GM18870 (cell line): Measurements from ENCODE around the gene TCERG1L.

Experiments used
- ATAC-seq: cut with Tn5 transposase; IDR thresholded peaks from one replicate; pipeline ENCODE4 v1.9.1; 2021; ENCODE audit warnings: moderate library complexity; ENCODE audit not compliant: unreplicated experiment

The TCERG1L gene

DNA sequence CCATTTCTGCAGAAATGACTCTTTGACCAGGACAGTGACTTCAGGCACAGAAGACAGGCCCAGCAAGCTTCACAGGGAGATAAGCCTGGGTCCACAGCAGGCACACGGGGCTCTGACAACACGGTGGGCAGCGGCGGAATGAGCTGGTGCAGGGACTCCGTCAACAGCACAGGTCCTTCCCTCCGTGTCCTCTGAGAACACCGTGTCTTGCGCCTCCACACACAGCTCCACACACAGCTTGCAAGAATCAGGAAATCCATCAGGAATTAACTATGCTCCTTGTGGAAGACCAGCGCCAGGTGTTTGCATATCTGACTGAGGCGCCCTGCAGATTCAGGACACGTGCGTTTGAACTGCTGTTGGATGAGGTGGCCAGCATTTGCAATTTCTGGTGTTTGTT is 39.6 kb downstream of the TCERG1L start:
- no peak for ATAC-seq

GRCh38 chr10:131271195-131271880 is 40.2 kb downstream of the TCERG1L start:
- ATAC-seq = no peak

- no peak for ATAC-seq
Observed at GRCh38 chr10:131270461-131271190, 40.9 kb downstream of the TCERG1L start.

- no peak for ATAC-seq
Observed at GRCh38 chr10:131269776-131270460, 41.6 kb downstream of the TCERG1L start.

DNA sequence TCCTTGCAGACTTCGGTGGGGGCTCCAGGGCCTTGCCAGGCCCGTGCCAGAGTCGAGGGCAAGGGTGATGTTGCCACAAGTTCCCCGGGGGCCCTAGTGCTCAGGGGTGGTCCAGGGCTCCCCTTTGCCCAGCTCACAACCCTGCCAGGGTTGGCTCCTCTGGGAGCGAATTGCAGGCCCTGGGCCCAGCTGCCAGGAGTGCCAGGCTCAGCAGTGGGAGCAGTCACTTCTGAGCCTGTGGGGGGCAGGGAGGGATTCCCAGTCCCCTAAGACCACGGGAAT is 43.8 kb downstream of the TCERG1L start:
- ATAC-seq = no peak

- ATAC-seq = no peak
Observed at GRCh38 chr10:131266936-131267813, 44.3 kb downstream of the TCERG1L start.

- no peak for ATAC-seq
Observed at GRCh38 chr10:131264110-131264788, 47.3 kb downstream of the TCERG1L start.

DNA sequence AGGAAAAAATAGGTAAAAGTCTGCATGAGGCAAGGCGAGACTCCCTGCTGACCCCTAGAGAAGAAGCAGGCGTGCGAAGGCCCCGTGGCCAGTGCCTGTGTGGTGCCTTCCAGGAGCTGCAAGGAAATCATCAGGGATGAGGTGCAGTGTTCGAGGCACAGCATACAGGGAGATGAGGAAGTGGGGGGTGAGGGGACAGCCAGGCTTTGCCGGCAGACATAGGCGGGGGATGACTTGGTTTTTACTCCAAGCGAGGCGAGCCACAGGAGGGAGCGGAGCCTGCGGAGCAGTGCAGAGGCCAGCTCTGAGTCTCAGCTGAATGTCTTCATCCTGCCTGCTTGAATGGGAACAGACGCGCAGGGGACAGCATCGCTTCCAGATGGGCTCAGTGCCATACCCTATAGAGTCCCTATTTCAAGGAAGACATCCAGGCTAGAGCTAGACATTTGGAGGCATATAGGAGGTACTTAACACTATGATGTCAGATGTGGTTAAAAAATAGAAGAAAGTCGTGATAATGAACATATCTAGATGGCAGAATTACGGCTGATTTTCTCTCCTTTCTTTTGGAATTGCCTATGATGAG is 49.5 kb downstream of the TCERG1L start:
- no peak for ATAC-seq

GRCh38 chr10:131260452-131261211 is 50.9 kb downstream of the TCERG1L start:
- no peak for ATAC-seq

GRCh38 chr10:131260031-131260430 is 51.5 kb downstream of the TCERG1L start:
- ATAC-seq = no peak

DNA sequence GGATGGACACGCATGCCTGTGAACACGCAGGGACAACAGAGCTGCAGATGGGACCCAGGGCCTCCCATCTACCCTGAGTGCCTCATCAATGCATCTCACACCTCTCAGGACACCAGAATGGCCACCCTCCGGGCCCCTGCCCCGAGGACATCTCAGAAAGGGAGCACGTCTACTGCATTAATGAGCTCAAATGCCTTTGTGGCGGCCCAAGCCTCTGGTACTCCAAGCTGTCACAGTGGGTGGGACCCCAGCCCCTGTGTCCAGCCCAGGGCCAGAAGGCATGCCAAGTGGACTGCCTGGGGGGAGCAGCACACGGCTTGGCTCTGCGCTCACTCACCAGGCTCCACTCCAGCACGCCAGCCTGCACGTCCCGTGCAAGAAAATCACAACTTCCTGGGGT is 52.0 kb downstream of the TCERG1L start:
- ATAC-seq = no peak

DNA sequence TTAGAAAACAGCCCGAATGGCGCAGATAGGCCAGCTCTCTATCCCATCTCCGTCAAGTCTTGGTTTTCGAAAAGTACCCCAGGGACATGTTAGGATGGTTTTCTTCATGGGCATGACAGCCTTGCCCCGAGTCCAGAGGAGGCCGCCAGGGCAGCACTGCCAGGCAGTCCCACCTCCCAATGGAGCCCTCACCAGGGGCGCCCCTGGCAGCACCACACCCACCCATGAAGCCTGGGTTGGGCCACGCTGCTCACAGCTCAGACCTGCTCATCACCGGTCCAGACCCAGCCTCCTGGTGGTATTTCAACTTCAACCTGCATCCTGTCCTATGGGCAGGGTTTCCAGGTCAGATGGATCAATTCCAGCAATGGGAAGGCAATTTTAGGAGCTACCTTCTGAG is 53.3 kb downstream of the TCERG1L start:
- ATAC-seq = no peak

DNA sequence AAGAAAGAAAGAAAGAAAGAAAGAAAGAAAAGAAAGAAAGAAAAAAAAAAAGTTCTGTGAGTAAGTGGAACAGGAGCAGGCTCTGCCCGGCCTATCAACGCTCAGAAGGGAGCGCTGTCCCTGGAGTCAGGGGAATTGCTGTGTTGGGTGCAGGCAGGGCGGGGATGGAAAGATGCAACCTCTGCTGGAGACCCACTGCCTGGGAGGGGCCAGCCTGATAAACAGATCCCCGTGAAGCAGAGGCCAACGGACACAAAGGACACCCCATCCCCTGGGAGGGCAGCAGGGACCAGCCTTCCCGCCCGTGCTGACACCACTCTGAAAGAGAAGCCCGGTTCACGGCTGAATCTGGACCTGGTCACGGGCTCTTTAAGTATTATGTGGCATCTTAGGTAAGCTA is 54.5 kb downstream of the TCERG1L start:
- no peak for ATAC-seq

DNA sequence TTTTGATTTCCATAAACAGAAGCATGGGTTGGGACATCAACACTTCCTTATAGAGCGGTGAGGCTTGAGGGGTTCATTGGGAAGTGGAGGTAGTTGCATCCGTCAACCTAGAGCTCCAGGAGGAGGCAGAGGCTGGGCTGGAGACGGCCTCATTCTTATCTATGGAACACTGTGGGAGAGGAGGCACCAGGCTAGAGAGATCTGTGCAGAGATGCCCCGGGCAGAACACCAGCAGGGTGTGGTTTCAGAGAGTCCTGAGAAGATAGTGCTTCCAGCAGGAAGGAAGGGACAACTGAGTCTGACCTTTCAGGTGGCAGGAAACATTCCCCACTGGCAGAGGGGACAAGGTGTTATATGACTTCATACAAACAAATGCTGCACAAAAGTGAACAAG is 56.7 kb downstream of the TCERG1L start:
- no peak for ATAC-seq

GRCh38 chr10:131253931-131254858 is 57.3 kb downstream of the TCERG1L start:
- ATAC-seq = no peak

GRCh38 chr10:131252567-131253276 is 58.8 kb downstream of the TCERG1L start:
- ATAC-seq = no peak

GRCh38 chr10:131251146-131251541 is 60.4 kb downstream of the TCERG1L start:
- ATAC-seq = no peak
